ENCODE results near the gene SLC9B1.
"Not testable (repeated sequence)": the region's sequence is repeated elsewhere in the genome, so short reads cannot be mapped to it uniquely, and the experiment has no call there.

SLC9B1 gene

GRCh38 chr4:102993985-102994384 is 25.5 kb downstream of the SLC9B1 start:
- not testable (repeated sequence) for ATAC-seq (replicated peaks); H3K27me3 Mint-ChIP-seq; DNase-seq; H3K4me1 Mint-ChIP-seq (ENCODE audit: low read depth in 2 of 2); H3K4me3 Mint-ChIP-seq; H3K9me3 Mint-ChIP-seq; H3K36me3 Mint-ChIP-seq (ENCODE audit: insufficient read depth); H3K27ac Mint-ChIP-seq

- no peak for DNase-seq
- ATAC-seq (replicated peaks) = no peak
- Mint-ChIP-seq H3K4me1 (ENCODE audit: low read depth in 2 of 2) (no peaks in the 10 kb centered on the region), H3K4me3 (no peak overlapping the region), H3K36me3 (ENCODE audit: insufficient read depth) (no peaks in the 10 kb centered on the region), H3K27ac (no peak overlapping the region), H3K27me3 (no peaks in the 10 kb centered on the region), H3K9me3 (no peaks in the 10 kb centered on the region)
Measured at GRCh38 chr4:102988429-102989020, 31.0 kb downstream of the SLC9B1 start.

GRCh38 chr4:102981005-102981404 is 38.5 kb downstream of the SLC9B1 start:
- Mint-ChIP-seq H3K4me3 (no peak overlapping the region), H3K4me1 (ENCODE audit: low read depth in 2 of 2) (no peaks in the 10 kb centered on the region), H3K27ac (no peak overlapping the region), H3K27me3 (no peaks in the 10 kb centered on the region), H3K36me3 (ENCODE audit: insufficient read depth) (peaks cover 2% of the 10 kb centered on the region), H3K9me3 (no peaks in the 10 kb centered on the region)
- no peak for ATAC-seq (replicated peaks)
- no peak for DNase-seq

GRCh38 chr4:102961813-102962212 is 57.7 kb downstream of the SLC9B1 start:
- DNase-seq; H3K4me1 Mint-ChIP-seq (ENCODE audit: low read depth in 2 of 2); H3K4me3 Mint-ChIP-seq; ATAC-seq (replicated peaks); H3K36me3 Mint-ChIP-seq (ENCODE audit: insufficient read depth); H3K27me3 Mint-ChIP-seq; H3K9me3 Mint-ChIP-seq; H3K27ac Mint-ChIP-seq: not testable (repeated sequence)

GRCh38 chr4:102959496-102959895 is 60.0 kb downstream of the SLC9B1 start:
- H3K36me3 Mint-ChIP-seq (ENCODE audit: insufficient read depth) = no peaks in the 10 kb centered on the region
- H3K4me3 Mint-ChIP-seq = no peak overlapping the region
- H3K27me3 Mint-ChIP-seq = peaks cover 0 to 7% of the 10 kb centered on the region in 2 donors
- no peak for DNase-seq
- no peak overlapping the region for H3K27ac Mint-ChIP-seq
- ATAC-seq (replicated peaks) = no peak
- H3K9me3 Mint-ChIP-seq = peaks cover 0 to 3% of the 10 kb centered on the region in 2 donors
- H3K4me1 Mint-ChIP-seq (ENCODE audit: low read depth in 2 of 2) = no peaks in the 10 kb centered on the region

- ATAC-seq (replicated peaks) (no peak), DNase-seq (no peak)
- Mint-ChIP-seq H3K27me3 (no peaks in the 10 kb centered on the region), H3K4me3 (no peak overlapping the region), H3K36me3 (ENCODE audit: insufficient read depth) (no peaks in the 10 kb centered on the region), H3K27ac (no peak overlapping the region), H3K4me1 (ENCODE audit: low read depth in 2 of 2) (no peaks in the 10 kb centered on the region), H3K9me3 (no peaks in the 10 kb centered on the region)
Measured at GRCh38 chr4:102945066-102945465, 74.4 kb downstream of the SLC9B1 start.

GRCh38 chr4:102938063-102938462 is 81.4 kb downstream of the SLC9B1 start:
- not testable (repeated sequence) for DNase-seq; ATAC-seq (replicated peaks); H3K4me1 Mint-ChIP-seq (ENCODE audit: low read depth in 2 of 2); H3K27me3 Mint-ChIP-seq; H3K27ac Mint-ChIP-seq; H3K4me3 Mint-ChIP-seq; H3K36me3 Mint-ChIP-seq (ENCODE audit: insufficient read depth); H3K9me3 Mint-ChIP-seq

GRCh38 chr4:102935716-102936115 is 83.8 kb downstream of the SLC9B1 start:
- Mint-ChIP-seq H3K36me3 (ENCODE audit: insufficient read depth) (no peaks in the 10 kb centered on the region), H3K9me3 (no peaks in the 10 kb centered on the region), H3K4me3 (no peak overlapping the region), H3K27me3 (no peaks in the 10 kb centered on the region), H3K27ac (no peak overlapping the region), H3K4me1 (ENCODE audit: low read depth in 2 of 2) (no peaks in the 10 kb centered on the region)
- DNase-seq (no peak), ATAC-seq (replicated peaks) (no peak)

- H3K4me1 Mint-ChIP-seq (ENCODE audit: low read depth in 2 of 2); H3K27ac Mint-ChIP-seq; DNase-seq; H3K4me3 Mint-ChIP-seq; ATAC-seq (replicated peaks); H3K36me3 Mint-ChIP-seq (ENCODE audit: insufficient read depth); H3K27me3 Mint-ChIP-seq: not testable (repeated sequence)
- peaks cover 6 to 22% of the 10 kb centered on the region in 2 donors for H3K9me3 Mint-ChIP-seq
Measured at GRCh38 chr4:102919697-102920096, 99.8 kb downstream of the SLC9B1 start.

- Mint-ChIP-seq H3K27me3 (no peaks in the 10 kb centered on the region), H3K4me1 (ENCODE audit: low read depth in 2 of 2) (peaks cover 0 to 2% of the 10 kb centered on the region in 2 donors), H3K36me3 (ENCODE audit: insufficient read depth) (no peaks in the 10 kb centered on the region), H3K9me3 (peaks cover 9 to 28% of the 10 kb centered on the region in 2 donors), H3K4me3 (no peak overlapping the region), H3K27ac (no peak overlapping the region)
- DNase-seq (no peak), ATAC-seq (replicated peaks) (no peak)
Measured at GRCh38 chr4:102918859-102919258, 100.6 kb downstream of the SLC9B1 start.

GRCh38 chr4:102901804-102902203 is 117.7 kb downstream of the SLC9B1 start:
- no peak overlapping the region for H3K4me3 Mint-ChIP-seq
- no peak overlapping the region for H3K27ac Mint-ChIP-seq
- H3K27me3 Mint-ChIP-seq = no peaks in the 10 kb centered on the region
- H3K36me3 Mint-ChIP-seq (ENCODE audit: insufficient read depth) = no peaks in the 10 kb centered on the region
- H3K4me1 Mint-ChIP-seq (ENCODE audit: low read depth in 2 of 2) = no peaks in the 10 kb centered on the region
- DNase-seq = no peak
- no peak for ATAC-seq (replicated peaks)
- no peaks in the 10 kb centered on the region for H3K9me3 Mint-ChIP-seq

- H3K36me3 Mint-ChIP-seq (ENCODE audit: insufficient read depth); H3K27me3 Mint-ChIP-seq; ATAC-seq (replicated peaks); H3K9me3 Mint-ChIP-seq; H3K4me3 Mint-ChIP-seq; H3K27ac Mint-ChIP-seq; H3K4me1 Mint-ChIP-seq (ENCODE audit: low read depth in 2 of 2); DNase-seq: not testable (repeated sequence)
Measured at GRCh38 chr4:102897610-102898009, 121.9 kb downstream of the SLC9B1 start.

GRCh38 chr4:102896547-102896946 is 123.0 kb downstream of the SLC9B1 start:
- not testable (repeated sequence) for H3K27ac Mint-ChIP-seq, H3K27me3 Mint-ChIP-seq

GRCh38 chr4:102889866-102890265 is 129.6 kb downstream of the SLC9B1 start:
- DNase-seq; H3K36me3 Mint-ChIP-seq (ENCODE audit: insufficient read depth); H3K27me3 Mint-ChIP-seq; H3K9me3 Mint-ChIP-seq; H3K4me1 Mint-ChIP-seq (ENCODE audit: low read depth in 2 of 2); ATAC-seq (replicated peaks); H3K27ac Mint-ChIP-seq; H3K4me3 Mint-ChIP-seq: not testable (repeated sequence)

More at GRCh38 chr4:102896547-102896946, 123.0 kb downstream of the SLC9B1 start:
- H3K4me3 Mint-ChIP-seq; H3K36me3 Mint-ChIP-seq (ENCODE audit: insufficient read depth); H3K9me3 Mint-ChIP-seq; ATAC-seq (replicated peaks); DNase-seq; H3K4me1 Mint-ChIP-seq (ENCODE audit: low read depth in 2 of 2): not testable (repeated sequence)

- H3K27ac Mint-ChIP-seq; H3K4me3 Mint-ChIP-seq; H3K4me1 Mint-ChIP-seq (ENCODE audit: low read depth in 2 of 2); H3K9me3 Mint-ChIP-seq; H3K27me3 Mint-ChIP-seq; ATAC-seq (replicated peaks); DNase-seq; H3K36me3 Mint-ChIP-seq (ENCODE audit: insufficient read depth): not testable (repeated sequence)
Measured at GRCh38 chr4:102888570-102888969, 130.9 kb downstream of the SLC9B1 start.
